ENCODE data around the gene PARP4.
"Not testable (repeated sequence)": the region's sequence is repeated elsewhere in the genome, so short reads cannot be mapped to it uniquely, and the experiment has no call there.

Gene PARP4

DNA sequence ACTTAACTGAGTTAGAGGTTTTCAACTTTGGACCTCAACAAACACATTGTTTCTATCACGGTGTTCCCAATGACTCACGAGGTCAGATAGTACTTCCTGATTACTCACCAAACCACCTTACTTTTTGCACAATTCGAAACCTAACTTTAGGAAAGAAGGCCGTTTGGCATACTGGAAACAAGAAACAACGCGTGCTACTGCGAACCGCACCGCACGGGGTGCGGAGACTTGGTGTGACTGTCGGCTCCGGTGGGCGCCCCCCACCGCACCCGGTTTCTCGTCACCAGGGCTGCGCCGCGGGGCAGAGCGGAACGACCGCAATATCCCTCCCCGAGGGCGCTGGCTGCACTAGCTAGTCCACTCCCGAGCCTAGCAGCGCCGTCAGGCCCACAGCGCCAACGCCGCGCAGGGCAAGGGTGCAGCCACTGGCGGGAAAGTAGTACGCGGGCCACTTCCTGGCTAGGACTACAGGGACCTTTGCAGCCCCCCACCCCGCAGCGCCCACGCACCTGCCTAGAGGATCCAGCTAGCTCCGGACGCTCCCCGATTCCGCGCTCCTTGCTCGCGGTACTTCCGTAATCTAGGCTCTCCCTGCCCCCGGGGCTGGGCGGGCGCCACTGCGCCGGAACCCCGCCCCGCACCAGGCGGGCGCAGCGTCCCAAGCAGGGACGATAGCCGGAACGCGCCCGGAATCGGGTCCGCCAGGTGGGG, at the start of gene PARP4:
TSS of gene PARP4 (minus strand) at position 582 of the 711 bp plus-strand sequence. CDS start 9,002 bp downstream, outside the sequence.
- DNase-seq (ENCODE audit: low spot score), result peak; percentile 84

DNA sequence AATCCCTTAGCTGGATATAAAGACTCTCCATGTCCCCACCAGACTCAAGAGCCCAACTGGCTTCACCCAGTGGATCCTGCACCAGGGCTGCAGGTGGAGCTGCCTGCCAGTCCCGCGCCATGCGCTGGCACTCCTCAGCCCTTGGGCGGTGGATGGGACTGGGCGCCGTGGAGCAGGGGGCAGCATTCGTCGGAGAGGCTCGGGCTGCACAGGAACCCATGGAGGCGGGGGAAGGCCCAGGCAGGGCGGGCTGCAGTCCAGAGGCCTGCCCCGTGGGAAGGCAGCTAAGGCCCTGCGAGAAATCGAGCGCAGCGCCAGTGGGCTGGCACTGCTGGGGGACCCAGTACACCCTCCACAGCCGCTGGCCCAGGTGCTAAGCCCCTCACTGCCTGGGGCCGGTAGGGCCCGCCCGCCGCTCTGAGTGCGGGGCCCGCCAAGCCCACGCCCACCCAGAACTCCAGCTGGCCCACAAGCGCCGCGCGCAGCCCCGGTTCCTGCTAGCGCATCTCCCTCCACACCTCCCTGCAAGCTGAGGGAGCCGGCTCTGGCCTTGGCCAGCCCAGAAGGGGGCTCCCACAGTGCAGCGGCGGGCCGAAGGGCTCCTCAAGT, 48.1 kb upstream of the PARP4 start:
- DNase-seq (ENCODE audit: low spot score), result not testable (repeated sequence)

DNA sequence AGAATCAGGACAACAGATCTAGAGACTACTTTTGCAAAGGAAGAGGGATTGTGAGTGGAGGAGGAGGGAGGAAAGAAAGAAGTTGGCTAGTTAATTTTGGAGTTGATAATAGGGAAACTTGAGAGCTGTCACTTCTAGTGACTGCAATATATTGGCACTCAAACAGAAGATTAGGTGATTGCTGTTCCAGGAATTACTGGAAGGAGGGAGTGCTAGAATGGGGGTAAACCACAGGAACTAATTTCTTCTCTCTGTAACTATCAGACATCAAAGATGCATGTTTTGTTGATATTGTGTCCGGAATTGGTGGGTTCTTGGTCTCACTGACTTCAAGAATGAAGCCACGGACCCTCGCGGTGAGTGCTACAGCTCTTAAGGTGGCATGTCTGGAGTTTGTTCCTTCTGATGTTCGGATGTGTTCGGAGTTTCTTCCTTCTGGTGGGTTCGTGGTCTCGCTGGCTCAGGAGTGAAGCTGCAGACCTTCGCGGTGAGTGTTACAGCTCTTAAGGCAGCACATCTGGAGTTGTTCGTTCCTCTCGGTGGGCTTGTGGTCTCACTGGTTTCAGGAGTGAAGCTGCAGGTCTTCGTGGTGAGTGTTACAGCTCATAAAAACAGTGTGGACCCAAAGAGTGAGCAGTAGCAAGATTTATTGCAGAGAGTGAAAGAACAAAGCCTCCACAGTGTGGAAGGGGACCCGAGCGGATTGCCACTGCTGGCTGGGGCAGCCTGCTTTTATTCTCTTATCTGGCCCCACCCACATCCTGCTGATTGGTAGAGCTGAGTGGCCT, 47.0 kb upstream of the PARP4 start:
- DNase-seq (ENCODE audit: low spot score), result not testable (repeated sequence)

DNA sequence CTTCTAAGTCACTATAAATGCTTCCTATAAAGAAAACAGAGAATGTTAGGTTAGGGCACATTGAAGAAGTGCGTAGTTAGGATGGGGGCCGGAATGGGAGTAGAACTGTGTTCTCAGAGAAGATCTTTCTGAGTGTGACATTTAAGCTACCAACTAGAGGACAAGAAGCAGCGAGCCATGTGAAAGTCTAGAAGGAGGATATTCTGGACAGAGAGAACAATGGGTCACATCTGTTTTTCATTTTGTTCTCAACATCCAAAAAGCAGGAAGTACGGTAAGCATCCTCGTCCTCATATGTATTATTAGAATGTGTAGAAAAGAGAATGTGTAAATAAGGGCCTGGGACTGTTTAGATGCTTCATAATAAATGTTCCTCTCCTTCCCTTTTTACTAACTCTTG, 44.5 kb upstream of the PARP4 start:
- DNase-seq (ENCODE audit: low spot score), result no peak

DNA sequence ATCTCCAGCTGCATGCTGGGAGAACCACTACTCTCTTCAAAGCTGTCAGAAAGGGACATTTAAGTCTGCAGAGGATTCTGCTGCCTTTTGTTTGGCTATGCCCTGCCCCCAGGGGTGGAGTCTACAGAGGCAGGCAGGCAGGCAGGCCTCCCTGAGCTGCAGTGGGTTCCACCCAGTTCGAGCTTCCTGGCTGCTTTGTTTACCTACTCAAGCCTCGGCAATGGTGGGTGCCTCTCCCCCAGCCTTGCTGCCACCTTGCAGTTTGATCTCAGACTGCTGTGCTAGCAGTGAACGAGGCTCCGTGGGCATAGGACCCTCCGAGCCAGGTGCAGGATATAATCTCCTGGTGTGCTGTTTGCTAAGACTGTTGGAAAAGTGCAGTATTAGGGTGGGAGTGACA, 41.3 kb upstream of the PARP4 start:
- DNase-seq (ENCODE audit: low spot score), result not testable (repeated sequence)

DNA sequence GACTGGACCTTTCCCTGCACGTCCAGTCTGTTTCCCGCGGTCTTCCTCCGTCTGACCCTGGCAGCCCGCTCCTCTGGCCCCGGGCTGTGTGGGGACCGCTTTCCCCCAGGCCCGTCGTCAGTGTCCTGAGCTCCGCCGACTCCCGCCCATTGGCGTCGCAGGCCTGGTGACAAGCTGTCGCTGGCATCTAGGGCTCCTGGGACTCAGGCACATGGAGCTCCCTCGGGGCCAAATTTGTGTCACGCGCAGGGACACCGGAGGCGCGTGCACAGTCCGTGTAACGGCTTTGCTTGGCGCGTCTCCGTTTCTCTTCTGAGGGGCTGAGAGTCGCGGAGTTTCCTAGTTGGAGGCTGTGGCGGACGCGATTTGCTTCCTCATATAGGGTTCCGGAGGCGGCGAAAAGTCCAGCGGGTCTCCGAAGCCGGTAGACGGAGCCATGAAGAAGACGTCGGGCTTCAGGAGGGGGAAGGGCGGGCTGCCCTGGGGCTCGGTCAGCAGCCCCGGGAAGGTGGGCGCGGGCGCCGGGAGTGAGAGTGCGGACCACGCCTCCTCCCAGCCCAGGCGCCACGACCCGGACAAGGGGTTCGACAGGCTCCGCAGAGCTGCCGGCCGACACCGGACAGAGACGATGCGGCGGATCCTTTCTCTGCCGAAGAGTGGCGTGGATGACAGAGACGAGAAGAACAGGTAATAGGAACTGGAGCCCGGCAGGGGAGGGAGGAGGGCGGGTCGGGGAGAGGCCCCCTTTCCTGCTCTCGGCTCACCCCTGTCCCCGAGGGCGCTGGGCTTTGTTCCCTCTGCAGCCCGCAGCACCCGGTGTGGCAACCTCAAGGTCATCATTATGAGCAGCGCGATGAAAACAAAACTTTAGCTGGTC, 29.1 kb upstream of the PARP4 start:
- not testable (repeated sequence) for DNase-seq (ENCODE audit: low spot score)

DNA sequence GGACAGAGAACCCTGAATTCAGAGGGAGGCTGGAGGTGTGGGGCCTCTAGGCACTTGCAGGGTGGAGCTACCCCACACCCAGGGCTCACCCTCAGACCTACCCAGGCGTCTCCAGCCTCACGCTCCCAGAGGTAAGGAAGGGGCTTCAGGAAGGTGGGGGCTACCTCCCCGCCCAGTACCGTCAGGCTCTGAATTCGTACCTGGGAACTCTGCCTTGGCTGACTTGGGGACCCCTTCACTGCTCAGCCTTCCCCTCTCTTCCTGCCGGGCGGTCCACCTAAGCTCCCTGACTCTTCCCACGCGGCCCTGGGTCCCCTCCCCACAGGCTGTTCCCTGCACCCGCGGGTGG, 28.5 kb upstream of the PARP4 start:
- DNase-seq (ENCODE audit: low spot score), result peak; percentile 3

DNA sequence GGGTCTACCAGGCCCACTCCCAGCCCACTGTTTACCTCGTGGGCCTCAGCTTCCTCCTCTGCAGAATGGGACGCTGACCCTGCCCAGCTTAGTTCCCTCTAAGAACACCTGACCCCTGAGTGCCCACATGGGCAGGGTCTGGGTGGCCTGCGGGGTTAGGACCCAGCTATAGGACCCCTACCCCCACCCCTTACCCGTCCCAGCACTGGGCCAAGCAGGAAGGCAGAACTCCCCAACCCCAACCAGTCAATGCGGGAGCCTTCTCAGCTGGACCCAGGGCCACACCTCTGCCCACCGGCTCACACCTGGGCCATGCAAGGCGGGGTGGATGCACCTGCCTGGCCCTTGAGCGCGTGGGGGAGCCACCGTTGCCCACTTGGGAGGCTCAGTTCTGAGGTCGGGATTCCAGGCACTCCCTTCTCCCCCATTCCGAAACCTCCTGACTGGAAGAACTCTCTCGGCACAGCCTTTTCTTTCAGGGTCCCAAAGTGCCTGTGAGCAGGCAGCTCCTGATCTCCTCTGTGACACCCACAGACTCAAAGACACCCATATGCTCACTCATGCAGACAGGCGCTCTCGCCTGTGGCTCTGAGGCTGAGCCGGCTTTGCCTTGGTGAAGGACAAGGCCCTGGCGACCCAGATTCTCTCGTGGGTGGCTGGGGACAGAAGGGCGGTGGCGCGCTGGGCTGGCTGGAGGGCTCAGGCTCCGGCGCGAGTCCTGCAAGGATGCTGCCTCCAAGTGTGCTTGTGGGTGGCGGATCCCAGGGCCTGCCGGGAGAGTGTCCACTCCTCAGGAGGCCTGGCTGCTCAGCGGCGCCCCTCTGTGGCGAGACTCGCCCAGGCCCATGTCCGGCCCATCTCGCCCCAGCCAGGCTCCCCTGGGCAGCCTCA, 27.9 kb upstream of the PARP4 start:
- DNase-seq (ENCODE audit: low spot score), result no peak

DNA sequence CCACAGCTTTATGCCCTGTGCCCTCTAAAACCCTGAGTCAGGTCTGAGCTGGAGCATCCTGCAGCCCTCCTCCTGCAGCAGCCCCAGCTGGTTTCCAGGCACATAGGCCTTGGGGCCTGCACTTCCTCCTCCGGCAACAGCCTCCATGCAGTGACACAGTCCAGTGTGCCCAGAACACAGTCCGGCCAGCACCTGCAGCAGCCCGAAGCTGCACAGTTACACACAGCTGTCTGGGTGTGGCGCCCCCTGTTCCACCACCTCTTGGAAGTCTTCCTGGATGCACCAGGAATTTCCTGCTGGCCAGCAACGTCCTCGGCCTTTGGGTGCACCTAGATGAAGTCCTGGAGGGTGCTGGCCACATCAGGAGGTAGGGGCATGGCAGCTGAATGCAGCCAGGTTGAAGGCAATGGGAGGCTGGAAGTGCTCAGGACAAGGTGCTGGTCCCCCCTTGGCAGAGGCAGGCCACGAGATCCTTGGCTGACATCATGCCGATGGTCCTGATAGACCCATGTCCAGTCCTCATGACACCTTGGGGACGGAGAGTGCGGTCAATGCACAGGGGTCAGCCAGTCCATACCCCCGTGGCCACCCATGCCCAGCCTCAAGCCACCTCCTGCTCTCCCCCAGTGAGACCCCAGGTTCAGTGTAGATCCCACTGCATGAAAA, 27.1 kb upstream of the PARP4 start:
- DNase-seq (ENCODE audit: low spot score), result no peak

DNA sequence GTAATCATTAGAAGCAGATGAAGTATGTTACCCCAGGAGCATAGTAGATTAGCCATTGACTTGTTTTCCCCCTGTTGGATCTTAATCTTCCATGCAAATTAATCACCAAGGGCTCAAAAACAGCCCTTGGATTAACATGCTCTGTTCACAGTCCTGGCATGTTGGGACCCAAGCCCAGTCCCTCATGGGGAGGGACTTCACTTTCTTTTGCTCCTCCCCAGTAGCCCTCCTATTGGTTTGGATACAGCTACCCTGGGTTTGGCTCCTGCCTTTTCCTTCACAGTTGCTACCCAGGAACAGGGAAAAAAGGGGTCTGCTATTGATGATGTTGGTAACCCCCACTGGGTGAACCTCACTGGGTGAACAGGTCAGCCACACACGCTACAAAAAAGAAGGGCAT, 16.9 kb upstream of the PARP4 start:
- no peak for DNase-seq (ENCODE audit: low spot score)

DNA sequence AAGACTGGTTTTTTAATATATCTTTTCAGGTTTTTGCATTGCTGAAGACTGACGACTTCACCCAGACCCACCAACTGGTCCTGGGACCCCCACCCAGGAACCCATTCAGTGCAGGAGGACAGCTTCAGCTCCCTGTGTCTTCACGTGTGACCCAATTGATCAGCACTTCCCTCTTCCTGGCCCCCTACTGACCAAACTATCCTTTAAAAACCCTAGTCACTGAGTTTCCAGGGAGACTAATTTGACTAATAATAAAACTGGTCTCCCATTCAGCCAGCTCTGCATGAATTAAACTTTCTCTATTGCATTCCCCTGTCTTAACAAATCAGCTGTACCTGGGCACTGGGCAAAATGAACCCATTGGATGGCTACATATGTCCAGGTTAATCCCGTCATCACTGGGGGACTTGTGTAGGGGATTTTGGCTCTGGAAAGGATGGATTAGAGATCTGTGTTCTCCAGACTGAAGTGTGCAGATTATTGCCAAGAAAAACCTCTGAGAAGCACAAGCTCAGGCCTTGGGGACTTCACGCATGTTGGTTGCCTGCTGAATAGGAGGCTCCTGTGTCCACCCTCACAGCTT, 16.3 kb upstream of the PARP4 start:
- DNase-seq (ENCODE audit: low spot score), result no peak

DNA sequence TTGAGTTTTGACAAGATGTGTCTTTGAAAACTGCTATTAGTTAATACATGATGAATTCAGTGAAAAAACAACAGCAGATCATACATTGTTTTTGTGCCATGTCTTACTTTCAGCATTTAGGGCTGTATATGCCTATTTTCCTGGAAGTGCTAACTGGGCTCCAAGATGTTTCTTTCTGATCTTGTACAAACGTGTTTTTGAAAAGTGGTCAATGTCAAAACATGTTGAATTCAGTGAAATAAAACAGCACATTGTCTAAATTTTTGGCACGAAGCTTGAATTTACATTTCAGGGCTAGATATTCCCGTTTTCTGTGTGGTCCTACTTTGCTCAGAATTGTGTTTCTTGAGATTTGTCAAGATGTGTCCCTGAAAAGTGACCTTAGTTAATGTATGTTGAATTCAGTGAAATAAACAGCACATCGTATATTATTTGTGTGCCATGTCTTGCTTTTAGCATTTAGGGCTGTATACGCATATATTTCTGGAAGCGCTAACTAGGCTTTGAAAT, 14.7 kb upstream of the PARP4 start:
- no peak for DNase-seq (ENCODE audit: low spot score)

DNA sequence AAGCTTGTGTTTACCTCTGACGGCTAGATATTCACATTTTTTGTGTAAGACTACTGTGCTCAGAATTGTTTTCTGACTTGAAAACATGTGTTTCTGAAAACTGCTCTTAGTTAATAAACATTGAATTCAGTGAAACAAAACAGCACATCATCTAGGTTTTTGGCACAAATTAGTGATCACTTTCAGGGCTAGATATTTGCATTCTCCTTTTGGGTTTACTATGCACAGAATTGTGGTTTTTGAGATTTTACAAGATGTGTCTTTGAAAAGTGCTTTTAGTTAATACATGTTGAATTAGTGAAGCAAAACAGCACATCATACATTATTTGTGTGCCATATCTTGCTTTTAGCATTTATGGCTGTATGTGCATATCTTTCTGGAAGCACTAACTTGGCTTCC, 8.2 kb upstream of the PARP4 start:
- DNase-seq (ENCODE audit: low spot score), result no peak

DNA sequence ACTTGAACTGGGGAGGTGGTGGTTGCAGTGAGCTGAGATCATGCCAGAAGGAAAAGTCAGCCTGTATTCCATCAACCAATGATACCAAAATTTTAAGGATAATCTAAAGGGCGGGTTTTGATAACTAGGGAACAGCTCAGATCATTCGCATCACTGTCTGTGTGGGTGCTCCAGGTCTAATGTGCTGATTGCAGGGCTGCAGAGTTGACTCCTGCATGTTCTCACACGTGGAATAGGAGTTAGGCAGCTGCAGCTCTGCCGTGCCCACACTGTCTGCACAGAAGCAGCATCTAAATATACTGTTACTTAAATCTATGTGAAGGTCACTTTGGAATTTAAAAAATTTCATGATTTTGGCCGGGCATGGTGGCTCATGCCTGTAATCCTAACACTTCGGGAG, 4.3 kb upstream of the PARP4 start:
- no peak for DNase-seq (ENCODE audit: low spot score)

DNA sequence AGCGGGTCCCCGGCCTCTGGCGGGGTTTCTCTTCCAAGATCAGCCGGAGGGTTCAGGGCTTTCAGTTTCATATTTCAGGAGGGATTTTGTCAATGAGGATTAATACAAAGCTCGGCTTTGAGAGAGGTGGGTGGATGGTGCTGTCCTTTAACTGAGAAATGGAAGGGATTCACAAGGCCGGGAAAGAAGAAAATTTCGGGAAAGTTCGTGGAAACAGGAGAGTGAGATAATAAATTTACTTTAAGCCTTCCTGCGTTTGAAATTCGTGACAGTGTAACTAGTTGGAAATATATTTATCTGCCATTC, 283 bp upstream of the PARP4 start:
- DNase-seq (ENCODE audit: low spot score), result no peak

DNA sequence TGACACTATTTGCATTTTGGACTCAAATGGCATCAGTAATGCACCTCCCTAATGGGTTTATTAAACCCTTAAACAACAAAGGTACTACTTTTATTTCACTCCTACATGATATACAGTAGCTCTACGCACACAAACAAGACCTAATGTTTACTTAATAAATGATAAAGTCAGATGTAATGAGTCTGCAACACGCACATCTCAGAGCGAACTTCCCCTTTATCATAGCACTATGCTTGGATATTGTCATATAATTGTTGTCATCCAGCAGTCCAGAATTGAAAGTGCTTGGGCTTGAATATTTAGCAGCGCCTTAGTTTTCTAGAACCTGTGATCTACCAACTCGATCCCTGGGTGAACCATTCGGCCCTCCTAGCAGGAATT, 772 bp downstream of the PARP4 start:
- DNase-seq (ENCODE audit: low spot score), result peak; percentile 24

DNA sequence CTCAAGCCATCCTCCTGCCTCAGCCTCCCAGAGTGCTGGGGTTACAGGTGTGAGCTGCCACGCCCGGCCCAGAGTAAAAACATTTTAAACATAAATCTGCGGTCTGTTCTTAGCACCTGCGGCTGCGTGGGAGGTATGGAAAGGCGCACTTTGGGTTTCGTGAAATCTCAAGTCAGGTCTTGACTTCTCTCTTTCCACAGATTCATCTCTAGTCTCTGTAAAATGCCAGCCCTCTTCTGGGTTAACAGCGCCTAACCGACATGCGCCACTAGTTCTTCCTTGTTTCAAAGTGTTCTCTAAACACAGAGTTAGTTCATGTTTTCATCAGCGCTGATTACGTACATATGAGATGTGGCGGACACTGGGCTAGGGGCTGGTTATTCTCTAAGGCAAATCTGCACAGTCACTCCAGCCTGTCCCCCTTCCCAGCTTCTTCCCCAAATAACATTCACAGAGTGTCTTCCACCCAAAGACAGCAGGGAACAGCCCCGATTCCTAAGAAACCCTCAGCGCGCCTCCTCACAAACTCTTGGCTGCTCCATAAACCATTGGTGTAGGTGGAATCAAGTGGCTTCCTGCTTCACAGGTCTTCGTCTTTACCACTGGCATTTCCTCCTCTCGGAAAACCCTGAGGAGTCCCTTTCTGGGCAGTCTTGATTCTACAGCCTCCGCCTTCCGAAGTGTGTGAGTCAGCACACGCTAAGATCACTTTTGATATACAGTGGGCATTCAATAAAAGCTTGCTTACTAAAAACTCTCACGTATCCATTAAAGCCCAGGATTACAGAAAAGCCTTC, 1.4 kb downstream of the PARP4 start:
- peak; percentile 63 for DNase-seq (ENCODE audit: low spot score)

DNA sequence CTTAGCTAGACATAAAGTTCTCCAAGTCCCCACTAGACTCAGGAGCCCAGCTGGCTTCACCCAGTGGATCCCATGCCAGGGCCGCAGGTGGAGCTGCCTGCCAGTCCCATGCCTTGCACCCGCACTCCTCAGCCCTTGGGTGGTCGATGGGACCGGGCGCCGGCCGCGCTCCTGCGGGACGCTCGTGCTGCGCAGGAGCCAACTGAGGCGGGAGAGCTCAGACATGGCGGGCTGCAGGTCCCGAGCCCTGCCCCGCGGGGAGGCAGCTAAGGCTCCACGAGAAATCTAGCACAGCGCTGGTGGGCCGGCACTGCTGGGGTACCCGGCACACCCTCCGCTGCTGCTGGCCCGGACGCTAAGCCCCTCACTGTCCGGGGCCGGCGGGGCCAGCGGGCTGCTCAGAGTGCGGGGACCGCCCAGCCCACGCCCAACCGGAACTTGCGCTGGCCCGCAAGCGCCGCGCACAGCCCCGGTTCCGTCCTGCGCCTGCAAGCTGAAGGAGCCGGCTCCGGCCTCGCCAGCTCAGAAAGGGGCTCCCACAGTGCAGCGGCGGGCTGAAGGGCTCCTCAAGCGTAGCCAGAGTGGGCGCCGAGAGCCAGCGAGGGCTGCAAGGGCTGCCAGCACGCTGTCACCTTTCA, 5.8 kb downstream of the PARP4 start:
- no peak for DNase-seq (ENCODE audit: low spot score)

DNA sequence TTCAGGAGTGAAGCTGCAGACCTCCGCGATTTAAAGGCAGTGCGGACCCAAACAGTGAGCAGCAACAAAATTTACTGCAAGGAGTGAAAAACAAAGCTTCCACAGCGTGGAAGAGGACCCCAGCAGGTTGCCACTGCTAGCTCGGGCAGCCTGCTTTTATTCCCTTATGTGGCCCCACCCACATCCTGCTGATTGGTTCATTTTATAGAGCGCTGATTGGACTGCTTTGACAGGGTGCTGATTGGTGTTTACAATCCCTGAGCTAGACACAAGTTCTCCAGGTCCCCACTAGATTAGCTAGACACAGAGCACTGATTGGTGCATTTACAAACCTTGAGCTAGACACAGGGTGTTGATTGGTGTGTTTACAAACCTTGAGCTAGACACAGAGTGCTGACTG, 6.3 kb downstream of the PARP4 start:
- not testable (repeated sequence) for DNase-seq (ENCODE audit: low spot score)
